GM18519 (cell line): Measurements from ENCODE around the gene B4GALT2.

Source experiments
- ATAC-seq: cut with Tn5 transposase; IDR thresholded peaks from one replicate; pipeline ENCODE4 v1.9.1; 2021; ENCODE audit warnings: mild to moderate bottlenecking, moderate library complexity; ENCODE audit not compliant: unreplicated experiment, low FRiP score

B4GALT2 gene

DNA sequence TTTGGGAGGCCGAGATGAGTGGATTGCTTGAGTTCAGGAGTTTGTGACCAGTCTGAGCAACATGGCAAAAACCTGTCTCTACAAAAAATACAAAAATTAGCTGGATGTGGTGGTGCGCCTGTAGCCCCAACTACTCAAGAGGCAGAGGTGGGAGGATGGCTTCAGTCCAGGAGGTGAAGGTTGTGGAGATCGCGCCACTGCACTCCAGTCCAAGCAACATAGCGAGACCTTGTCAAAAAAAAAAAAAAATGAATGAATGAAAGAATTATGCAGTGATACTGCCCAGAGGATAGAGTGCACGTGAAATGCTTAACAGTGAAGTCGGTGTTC is 9.6 kb upstream of the B4GALT2 start:
- ATAC-seq: no peak

DNA sequence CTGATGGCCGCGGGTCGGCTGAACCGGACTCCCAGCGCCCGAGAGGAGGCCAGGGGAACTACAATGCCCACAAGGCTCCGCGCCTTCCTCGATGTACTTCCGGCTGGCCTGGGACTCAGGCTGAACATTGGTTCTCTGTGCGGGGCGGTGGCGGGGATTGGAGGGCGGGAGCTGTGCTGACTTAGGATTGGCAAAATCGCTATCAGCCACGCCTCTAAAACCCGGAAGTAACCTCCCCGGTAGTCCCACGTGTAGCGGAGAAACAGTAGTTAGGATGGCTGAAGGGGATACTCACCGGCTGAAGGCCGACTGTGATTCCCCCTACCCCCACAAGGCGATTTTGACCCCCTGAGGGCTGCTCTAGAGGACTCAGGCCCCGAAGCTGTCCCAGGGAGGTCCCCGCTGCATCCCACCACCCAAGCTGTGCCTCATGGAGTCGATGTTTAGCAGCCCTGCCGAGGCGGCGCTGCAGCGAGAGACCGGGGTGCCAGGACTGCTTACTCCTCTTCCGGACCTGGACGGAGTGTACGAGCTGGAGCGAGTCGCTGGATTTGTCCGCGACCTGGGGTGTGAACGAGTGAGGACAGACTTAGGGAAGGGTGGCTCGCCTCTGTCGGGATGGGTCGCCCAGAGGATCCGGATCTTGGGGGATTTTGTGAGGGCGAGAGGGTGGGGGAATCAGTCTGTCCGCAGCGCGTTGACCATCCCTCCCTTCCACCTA is 9.1 kb upstream of the B4GALT2 start, which contains the start of gene DPH2:
Gene DPH2 (plus strand): TSS at position 265 of the 721 bp plus-strand sequence. CDS start 166 bp downstream, at position 431.
- ATAC-seq: peak; percentile 57

DNA sequence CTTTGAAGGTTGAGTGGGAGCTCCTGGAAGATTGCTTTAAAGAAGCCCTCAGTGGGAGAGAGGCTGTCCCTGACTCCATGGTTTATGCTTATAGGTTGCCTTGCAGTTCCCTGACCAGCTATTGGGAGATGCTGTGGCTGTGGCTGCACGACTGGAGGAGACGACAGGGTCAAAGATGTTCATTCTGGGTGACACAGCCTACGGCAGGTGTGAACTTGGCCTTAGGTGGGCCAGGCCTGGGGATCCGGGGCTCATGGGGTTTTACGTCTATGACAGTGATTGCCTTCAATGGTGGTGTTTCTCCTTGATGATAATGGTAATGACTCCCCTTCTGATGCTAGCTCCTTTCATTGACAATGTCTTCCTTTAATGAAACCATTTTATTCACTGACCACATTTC is 8.5 kb upstream of the B4GALT2 start:
- ATAC-seq: no peak

DNA sequence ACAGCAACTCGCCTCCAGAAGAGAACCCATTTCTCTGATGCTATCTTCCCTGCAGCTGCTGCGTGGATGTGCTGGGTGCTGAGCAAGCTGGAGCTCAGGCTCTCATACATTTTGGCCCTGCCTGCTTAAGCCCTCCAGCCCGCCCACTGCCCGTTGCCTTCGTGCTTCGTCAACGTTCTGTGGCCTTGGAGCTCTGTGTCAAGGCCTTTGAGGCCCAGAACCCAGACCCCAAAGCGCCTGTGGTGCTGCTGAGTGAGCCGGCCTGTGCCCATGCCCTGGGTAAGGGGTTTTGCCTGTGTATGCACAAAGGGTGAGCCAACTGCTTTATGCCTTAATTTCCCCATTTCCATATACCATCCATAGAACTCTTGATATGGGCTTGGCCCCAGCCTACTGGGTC is 8.1 kb upstream of the B4GALT2 start:
- ATAC-seq: no peak

DNA sequence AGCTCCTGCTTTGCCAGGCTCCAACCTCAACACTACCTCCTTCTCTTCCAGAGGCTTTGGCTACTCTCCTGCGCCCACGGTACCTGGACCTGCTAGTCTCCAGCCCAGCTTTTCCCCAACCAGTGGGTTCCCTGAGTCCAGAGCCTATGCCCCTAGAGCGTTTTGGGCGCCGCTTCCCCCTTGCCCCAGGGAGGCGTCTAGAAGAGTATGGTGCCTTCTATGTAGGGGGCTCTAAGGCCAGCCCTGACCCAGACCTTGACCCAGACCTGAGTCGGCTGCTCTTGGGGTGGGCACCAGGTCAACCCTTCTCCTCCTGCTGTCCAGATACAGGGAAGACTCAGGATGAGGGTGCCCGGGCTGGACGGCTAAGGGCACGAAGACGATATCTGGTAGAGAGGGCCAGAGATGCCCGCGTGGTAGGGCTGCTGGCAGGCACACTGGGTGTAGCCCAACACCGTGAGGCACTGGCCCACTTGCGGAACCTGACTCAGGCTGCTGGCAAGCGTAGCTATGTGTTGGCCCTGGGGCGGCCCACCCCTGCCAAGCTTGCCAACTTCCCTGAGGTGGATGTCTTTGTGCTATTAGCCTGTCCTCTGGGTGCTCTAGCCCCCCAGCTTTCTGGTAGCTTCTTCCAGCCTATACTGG is 7.6 kb upstream of the B4GALT2 start:
- no peak for ATAC-seq

DNA sequence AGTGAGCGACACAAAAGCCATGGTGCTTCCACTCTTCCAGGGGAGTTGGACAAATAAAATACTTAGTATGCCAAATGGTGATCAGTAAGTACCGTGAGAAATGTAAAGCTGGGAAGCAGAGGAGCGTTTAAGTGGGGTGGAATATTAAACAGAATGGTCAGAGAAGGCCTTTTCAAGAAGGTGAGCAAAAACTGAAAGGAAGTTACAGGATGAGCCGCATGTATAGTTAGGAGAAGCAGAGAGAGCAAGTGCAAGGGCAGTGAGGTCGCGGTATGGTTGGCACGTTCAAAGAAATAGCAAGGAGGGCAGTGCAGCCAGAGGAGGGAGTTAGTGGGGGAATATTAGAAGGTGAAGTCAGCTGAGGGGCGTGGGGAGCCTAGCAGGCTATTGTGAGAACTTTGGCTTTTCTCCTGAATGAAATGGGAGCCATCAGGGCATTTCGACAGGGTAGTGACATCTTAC is 5.0 kb upstream of the B4GALT2 start:
- ATAC-seq: no peak

DNA sequence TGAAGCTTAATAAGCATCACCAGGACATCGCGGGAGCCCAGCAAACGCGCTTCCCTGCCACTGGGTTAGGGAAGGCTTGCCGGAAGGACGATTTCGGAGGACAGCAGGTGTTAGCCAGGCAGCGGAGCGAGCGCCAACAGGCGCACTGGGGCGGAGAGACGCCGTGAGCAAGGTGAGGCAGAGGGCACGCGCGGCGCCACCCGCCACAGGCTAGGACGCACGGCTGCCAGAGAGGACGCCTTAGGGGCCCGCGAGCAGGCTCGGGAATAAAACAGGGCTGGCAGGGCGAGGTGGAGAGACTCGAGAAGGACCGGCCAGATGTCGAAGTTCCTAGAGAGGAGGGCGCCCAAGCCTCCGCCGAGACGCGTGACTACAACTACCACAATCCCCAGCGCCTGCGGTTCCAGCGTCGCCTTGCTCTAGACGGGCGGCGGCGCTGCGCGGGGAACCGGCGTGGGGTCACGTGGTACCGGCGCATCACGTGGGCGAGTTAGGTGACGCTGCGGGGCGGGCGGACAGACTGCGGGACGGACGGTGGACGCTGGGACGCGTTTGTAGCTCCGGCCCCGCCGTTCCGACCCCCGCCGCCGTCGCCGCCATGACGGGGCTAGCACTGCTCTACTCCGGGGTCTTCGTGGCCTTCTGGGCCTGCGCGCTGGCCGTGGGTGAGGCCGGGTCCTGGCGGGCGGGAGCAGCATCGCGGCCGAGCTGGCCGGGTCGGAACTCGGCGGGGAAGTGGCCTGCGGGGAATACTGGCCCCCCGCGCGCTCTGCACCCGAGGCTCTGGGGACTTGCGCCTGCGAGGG is 4.4 kb upstream of the B4GALT2 start, which contains the start of gene ATP6V0B:
Gene ATP6V0B (plus strand): TSS at position 518 of the 806 bp plus-strand sequence. CDS start 81 bp downstream, at position 599.
- peak; percentile 39 for ATAC-seq

DNA sequence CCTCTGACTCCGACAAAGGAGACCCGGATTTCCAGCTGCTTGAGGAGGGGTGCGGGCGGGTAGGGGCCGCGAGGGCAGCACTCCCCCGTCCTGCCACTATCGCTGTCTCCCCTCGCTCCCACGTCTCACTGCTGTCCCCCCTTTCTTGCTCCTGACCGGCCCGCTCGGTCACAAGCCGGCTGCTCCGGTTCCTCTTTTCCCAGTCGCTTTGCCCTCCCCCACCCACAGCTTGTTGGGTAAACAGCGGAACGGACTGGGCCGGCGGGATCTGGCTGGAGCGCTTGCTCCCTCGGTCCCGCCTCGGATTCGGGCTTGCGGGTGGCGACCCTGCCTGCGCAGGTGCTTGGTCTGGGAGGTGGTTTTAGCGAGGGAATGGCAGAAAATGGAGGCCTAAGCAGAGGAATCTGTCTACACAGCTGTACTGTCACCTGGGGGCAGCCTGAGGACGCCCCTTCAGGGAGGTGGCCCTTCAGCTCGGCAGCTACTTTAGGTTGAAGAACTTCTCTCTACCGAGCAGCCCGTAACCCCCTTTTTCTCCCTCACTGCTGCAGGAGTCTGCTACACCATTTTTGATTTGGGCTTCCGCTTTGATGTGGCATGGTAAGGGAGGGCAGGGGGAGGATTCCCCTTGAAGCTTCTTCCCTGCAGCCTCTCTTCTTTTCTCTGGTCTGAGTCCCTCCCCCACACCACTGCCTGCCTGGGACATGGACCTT is 3.6 kb upstream of the B4GALT2 start:
- no peak for ATAC-seq

DNA sequence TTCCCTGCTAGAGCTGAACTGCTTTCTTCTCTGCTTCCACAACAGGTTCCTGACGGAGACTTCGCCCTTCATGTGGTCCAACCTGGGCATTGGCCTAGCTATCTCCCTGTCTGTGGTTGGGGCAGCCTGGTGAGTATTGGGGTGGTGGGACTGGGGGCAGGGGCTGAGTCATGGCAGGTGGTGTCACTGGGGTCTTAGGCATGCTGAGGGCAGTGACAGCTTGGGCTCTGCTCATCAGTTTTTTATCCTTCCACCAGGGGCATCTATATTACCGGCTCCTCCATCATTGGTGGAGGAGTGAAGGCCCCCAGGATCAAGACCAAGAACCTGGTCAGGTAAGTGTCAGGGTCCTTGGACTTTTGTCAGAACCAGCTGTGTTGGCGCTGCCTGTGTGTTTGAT is 3.0 kb upstream of the B4GALT2 start:
- ATAC-seq: no peak

DNA sequence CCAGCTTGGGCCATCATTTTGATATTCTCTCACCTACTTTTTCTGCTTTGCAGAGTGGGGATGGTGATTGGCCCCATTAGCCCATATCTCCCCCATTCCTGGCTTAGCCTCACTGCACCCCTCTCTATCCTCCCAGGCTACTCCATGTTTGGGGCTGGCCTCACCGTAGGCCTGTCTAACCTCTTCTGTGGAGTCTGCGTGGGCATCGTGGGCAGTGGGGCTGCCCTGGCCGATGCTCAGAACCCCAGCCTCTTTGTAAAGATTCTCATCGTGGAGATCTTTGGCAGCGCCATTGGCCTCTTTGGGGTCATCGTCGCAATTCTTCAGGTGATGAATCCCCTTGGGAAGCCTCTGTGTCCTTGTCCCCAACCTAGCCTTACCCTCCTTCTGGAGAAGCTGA is 2.1 kb upstream of the B4GALT2 start:
- no peak for ATAC-seq

DNA sequence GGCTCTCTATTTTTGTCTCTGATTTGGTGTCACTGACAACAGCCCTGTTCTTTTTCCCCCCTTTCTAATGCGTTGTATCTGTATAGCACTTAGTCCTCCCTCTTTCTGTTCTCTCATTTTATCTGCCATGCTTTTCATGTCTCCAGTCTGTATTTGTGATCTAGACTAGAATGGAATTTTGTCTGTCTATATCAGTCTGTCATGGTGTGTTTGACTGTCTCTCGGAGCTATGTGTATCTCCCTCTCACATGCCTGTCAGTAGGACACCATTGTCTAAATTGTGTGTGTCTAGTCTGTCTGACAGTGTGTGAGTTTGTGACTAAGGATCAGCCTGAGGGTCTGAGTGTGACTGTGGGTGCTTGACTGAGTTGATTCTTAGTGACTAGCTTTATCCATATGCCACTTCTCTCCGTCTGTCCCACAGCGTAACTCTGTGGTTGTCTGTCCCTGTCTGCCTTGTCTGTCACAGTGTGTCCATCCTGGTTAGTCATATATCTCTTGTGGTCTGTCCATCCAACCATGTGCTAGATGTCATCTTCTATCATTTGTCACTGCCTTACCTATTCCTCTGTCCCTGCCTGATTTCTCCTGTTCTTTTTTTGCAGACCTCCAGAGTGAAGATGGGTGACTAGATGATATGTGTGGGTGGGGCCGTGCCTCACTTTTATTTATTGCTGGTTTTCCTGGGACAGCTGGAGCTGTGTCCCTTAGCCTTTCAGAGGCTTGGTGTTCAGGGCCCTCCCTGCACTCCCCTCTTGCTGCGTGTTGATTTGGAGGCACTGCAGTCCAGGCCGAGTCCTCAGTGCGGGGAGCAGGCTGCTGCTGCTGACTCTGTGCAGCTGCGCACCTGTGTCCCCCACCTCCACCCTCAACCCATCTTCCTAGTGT is 1.4 kb upstream of the B4GALT2 start:
- ATAC-seq: no peak

DNA sequence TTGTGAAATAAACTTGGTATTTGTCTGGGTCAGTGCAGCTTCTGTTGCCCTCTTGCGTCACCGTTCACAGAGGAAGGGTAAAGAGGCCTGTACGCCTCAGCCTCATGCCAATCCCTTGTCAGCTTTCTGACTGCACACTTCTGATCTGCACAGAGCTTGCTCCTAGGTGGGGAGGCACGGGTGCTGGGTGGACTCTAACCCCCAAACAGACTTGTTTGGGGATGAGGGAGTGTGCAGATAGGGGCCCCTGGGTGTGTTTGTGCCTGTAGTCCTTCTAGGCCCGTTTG is 803 bp upstream of the B4GALT2 start:
- no peak for ATAC-seq

DNA sequence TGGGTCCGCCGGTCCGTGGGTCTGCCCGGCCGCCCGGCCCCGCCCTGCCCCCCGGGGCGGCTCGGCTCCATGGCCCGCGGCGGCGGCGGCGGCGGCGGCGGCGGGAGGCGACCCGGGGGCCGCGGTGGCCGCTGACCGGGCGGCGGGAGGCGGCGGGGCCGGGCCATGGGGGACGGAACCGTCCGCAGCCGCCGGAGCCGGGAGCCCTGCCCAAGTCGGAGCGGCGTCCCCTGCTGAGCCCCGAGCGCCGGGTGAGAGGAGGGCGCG is 184 bp downstream of the B4GALT2 start:
- no peak for ATAC-seq

DNA sequence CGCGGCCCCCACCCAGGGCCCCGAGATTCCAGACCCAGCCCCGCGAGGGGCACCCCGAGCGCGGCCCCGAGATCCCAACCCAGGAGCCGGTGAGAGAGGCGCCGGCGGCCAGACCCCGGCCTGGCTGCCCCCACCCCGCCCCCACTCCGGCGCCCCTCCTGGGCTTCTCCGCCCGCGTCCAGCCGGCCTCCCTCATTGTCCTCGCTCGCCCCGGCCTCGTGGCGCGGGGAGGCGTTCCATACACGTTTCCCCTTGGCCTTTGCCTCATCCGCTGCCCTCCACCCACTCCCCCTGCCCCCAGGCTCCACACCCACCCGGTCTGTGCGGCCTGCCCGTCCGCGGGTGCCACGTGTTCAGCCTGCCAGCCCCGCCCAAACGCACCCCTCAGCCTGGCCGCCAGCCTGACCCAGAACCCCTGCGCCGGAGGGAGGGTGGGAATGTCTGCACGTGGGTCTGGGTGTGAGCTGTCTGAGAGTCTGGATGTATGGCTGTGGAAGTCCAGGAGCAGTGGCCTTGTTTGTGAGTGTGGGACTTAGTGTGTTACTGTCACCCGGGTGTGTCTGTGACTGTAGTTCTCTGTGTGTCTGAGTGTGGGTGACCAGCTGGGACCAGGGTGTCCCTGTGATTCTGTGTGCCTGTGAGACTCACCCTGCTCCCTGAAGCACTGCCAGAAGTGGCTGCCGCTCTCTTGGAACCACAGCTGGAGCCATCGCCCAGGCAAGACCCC is 681 bp downstream of the B4GALT2 start:
- ATAC-seq: no peak

DNA sequence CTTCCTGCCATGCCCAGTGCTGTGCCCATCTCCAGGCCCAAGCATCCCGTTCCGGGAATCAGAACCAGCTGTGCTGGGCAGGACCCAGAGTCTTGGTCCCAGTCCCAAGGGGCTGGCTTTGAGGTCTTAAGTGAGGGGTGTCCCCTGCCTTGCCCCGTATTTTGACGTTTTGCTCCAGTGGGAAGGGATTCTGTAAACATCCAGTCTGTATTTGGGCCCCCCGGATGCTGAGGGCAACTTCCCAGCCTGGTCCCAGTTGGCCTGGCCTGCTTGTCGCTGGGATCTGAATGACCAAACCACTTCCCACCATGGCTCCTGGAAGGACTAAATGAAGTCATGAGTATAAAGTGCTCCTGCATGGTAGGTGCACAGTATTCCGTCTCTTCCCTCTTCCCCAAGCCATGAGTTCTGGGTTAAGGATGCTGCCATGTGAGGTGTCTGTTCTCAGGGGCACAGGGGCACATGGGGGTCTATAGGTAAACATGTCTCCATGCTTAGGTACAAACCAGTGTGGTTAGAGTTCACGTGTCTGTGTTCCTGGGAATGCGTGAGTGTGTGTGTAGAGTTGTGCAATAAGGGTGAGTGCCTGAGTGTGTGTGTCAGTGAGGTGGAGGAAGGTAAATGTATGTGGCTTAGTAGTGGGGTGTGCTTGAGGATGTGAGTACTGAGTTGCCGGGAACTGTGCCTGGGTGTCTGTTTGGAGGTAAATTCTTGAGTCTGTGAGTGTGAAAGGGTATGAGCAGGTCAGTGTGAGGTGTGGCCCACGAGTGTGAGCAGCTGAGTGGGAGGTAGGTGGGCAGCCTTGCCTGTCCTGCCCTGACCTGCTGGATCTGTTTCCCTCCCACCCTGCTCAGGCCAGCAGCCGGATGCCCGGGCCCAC is 1.5 kb downstream of the B4GALT2 start:
- ATAC-seq: no peak

DNA sequence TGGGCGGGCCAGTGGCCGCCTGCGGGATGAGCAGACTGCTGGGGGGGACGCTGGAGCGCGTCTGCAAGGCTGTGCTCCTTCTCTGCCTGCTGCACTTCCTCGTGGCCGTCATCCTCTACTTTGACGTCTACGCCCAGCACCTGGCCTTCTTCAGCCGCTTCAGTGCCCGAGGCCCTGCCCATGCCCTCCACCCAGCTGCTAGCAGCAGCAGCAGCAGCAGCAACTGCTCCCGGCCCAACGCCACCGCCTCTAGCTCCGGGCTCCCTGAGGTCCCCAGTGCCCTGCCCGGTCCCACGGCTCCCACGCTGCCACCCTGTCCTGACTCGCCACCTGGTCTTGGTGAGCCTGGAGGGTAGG is 2.1 kb downstream of the B4GALT2 start:
- no peak for ATAC-seq

DNA sequence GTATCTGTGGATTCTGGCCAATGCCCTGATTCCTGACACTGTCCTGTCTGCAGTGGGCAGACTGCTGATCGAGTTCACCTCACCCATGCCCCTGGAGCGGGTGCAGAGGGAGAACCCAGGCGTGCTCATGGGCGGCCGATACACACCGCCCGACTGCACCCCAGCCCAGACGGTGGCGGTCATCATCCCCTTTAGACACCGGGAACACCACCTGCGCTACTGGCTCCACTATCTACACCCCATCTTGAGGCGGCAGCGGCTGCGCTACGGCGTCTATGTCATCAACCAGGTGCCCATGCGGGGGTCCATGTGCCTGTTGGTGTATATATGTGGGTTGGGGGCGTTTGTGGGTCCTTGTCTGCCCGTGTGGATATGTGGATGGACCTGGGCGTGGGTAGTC is 2.6 kb downstream of the B4GALT2 start:
- ATAC-seq: no peak

DNA sequence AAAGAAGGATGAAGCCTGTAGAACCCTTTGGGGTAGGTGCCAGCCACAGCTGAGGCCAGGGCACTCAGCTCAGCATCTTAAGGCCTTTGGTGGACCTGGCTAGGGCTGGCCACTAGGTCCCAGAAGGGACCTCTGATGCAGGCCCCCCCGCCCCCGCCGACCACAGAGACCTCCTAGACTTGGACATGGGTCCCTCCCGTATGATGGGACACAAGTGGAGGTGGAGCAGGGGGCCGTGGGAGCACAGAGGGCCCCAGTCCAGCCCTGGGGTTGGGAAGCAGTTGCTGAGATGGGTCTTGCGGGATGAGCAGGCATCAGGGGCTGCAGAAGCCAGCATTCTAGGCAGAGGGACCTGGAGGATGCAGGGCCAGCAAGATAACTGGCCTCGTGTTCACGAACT is 3.2 kb downstream of the B4GALT2 start:
- no peak for ATAC-seq

DNA sequence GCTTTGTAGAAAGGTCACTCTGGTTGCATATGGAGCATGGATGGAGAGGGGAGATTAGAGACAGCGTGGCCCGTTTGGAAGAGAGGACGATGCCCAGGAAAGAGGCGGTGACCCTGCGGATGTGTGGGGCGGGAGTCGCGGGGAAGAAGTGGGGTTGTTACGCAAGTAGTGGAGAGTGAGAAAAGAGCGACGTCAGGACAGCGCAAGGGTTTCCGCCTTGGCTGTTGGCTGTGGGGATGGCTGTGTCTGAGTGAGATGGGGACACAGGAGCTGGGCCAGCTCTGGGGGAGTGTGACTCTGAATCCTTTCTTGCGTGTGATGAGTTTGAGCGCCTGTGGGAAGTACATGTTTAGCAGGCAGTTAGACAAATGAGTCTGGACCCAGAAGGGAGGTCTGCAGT is 3.8 kb downstream of the B4GALT2 start:
- no peak for ATAC-seq
